ENCODE data around the gene SLC27A5.
"Not testable (repeated sequence)": the region's sequence is repeated elsewhere in the genome, so short reads cannot be mapped to it uniquely, and the experiment has no call there.

SLC27A5 gene

GRCh38 chr19:58549664-58550361 lies 38.0 kb upstream of the SLC27A5 start:
- no peak for DNase-seq

GRCh38 chr19:58548859-58549663 lies 37.3 kb upstream of the SLC27A5 start:
- DNase-seq: no peak

GRCh38 chr19:58547323-58548312 lies 35.8 kb upstream of the SLC27A5 start:
- no peak for DNase-seq

- DNase-seq: no peak
Observed at GRCh38 chr19:58546019-58546530, 34.3 kb upstream of the SLC27A5 start.

- DNase-seq: no peak
Observed at GRCh38 chr19:58545286-58546018, 33.7 kb upstream of the SLC27A5 start.

GRCh38 chr19:58544591-58545285 lies 32.9 kb upstream of the SLC27A5 start:
- peak; percentile 66 for DNase-seq

- peak; percentile 100 for DNase-seq
Observed at GRCh38 chr19:58543826-58544590, 32.2 kb upstream of the SLC27A5 start, which contains the start of gene TRIM28. Gene TRIM28, plus strand, starts transcription at chr19:58544064. Its CDS starts 694 bp downstream, at chr19:58544758.

- DNase-seq: not testable (repeated sequence)
Observed at GRCh38 chr19:58542641-58543372, 31.0 kb upstream of the SLC27A5 start.

- not testable (repeated sequence) for DNase-seq
Observed at GRCh38 chr19:58539169-58539559, 27.4 kb upstream of the SLC27A5 start.

- peak; percentile 68 for DNase-seq
Observed at GRCh38 chr19:58538257-58539168, 26.7 kb upstream of the SLC27A5 start.

- DNase-seq: no peak
Observed at GRCh38 chr19:58536852-58537798, 25.3 kb upstream of the SLC27A5 start.

GRCh38 chr19:58535857-58536256 lies 24.1 kb upstream of the SLC27A5 start:
- no peak for DNase-seq

GRCh38 chr19:58531034-58531840 lies 19.4 kb upstream of the SLC27A5 start:
- DNase-seq: no peak

- no peak for DNase-seq
Observed at GRCh38 chr19:58529405-58529804, 17.6 kb upstream of the SLC27A5 start.

GRCh38 chr19:58522709-58523108 lies 10.9 kb upstream of the SLC27A5 start:
- no peak for DNase-seq

GRCh38 chr19:58521651-58522050 lies 9.9 kb upstream of the SLC27A5 start:
- DNase-seq: no peak

GRCh38 chr19:58520257-58520599 lies 8.4 kb upstream of the SLC27A5 start:
- DNase-seq: no peak

All from right forelimb (tissue), 1 donor.